Measurements from ENCODE around the gene RPL11.

Gene RPL11

DNA sequence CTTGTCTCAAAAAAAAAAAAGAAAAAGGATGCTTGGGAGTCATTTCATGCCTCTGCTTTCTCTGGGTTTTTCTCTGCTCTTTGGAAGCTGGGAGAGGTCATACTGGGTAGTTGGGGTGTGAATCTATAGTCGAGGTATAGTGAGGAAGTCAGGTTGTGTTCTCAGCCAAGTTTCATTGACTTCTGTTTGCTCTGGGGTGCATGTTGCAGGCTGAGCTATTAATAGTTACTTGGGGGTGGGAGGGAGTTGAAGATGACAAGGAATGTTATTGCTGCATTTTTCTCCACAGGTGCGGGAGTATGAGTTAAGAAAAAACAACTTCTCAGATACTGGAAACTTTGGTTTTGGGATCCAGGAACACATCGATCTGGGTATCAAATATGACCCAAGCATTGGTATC, 2.8 kb downstream of the RPL11 start:
- TF ChIP-seq, protein P1, sequence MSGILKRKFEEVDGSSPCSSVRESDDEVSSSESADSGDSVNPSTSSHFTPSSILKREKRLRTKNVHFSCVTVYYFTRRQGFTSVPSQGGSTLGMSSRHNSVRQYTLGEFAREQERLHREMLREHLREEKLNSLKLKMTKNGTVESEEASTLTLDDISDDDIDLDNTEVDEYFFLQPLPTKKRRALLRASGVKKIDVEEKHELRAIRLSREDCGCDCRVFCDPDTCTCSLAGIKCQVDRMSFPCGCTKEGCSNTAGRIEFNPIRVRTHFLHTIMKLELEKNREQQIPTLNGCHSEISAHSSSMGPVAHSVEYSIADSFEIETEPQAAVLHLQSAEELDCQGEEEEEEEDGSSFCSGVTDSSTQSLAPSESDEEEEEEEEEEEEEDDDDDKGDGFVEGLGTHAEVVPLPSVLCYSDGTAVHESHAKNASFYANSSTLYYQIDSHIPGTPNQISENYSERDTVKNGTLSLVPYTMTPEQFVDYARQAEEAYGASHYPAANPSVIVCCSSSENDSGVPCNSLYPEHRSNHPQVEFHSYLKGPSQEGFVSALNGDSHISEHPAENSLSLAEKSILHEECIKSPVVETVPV (CRISPR knock-in tag; IDR thresholded peaks at IDR 0.05), result no peak
- TF ChIP-seq PPARA (CRISPR knock-in tag; IDR thresholded peaks at IDR 0.05; ENCODE audit: borderline replicate concordance) (no peak), ARNTL (CRISPR knock-in tag; IDR thresholded peaks at IDR 0.05; ENCODE audit: borderline replicate concordance, low read depth) (no peak), SNAI2 (CRISPR knock-in tag; IDR thresholded peaks at IDR 0.05) (no peak), ZC3H10 (CRISPR knock-in tag; IDR thresholded peaks at IDR 0.05) (no peak), OSR1 (CRISPR knock-in tag; IDR thresholded peaks at IDR 0.05) (no peak), POU6F1 (CRISPR knock-in tag; IDR thresholded peaks at IDR 0.05; ENCODE audit: borderline replicate concordance, low read depth) (no peak), ZFP30 (CRISPR knock-in tag; IDR thresholded peaks at IDR 0.05) (no peak), BACH2 (CRISPR knock-in tag; IDR thresholded peaks at IDR 0.05; ENCODE audit: borderline replicate concordance) (no peak), ZNF70 (CRISPR knock-in tag; IDR thresholded peaks at IDR 0.05) (no peak)
- ATAC-seq, result no peak

DNA sequence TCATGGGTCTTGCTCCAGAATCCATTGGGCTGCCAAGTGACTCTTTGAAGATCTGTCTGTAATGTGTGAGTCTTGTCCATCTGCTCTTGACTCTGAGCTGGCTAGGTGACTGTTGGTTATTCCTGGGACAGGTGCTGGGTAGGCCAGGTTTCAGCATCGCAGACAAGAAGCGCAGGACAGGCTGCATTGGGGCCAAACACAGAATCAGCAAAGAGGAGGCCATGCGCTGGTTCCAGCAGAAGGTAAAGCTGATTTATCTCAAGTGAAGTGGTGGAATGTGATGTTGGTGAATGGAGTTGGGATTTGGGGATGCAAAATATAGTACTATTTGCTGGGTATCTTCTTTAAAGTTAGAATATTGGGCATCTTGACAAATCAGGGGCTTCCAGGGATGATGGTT, 4.1 kb downstream of the RPL11 start:
- TF ChIP-seq TCF4 (CRISPR knock-in tag; IDR thresholded peaks at IDR 0.05; ENCODE audit: borderline replicate concordance), result no peak
- no peak for ATAC-seq

DNA sequence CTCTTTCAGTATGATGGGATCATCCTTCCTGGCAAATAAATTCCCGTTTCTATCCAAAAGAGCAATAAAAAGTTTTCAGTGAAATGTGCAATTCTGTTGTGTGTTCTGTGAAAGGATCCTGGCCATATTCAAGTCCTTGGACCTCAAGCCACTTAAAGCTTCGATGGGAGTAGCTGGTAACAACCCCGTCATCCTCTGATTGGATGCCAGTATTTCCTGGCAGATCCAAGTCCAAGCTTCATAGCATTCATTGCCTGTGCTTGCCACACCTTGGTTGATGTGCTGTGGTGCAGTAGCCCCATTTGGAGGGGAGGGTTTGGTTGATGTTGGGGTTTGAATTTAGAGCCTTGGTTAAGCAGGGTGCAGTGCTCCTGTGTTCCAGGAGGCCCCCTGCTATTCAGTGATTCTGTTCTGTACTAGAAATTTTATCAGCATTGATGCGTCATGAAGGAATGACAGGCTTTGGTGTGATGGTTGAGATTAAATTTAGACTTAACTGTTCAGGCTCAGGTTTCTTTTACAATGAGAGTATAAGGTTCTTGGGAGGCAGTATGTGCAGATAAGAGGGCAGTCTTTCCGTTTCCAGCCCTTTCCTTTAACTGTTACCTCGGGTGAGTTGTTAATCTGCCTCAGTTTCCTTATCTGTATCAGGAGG, 4.9 kb downstream of the RPL11 start:
- TF ChIP-seq, protein P1 (CRISPR knock-in tag; IDR thresholded peaks at IDR 0.05), result 0 out of 2 replicates have a peak, but pooled peaks have one; percentile 32
- no peak for TF ChIP-seq TOX (CRISPR knock-in tag; IDR thresholded peaks at IDR 0.05; ENCODE audit: borderline replicate concordance)
- no peak for ATAC-seq

- TF ChIP-seq ZC3H10 (CRISPR knock-in tag; IDR thresholded peaks at IDR 0.05) (no peak), RARB (CRISPR knock-in tag; IDR thresholded peaks at IDR 0.05) (no peak)
- ATAC-seq, result no peak
These were observed 6.9 kb downstream of the RPL11 start for GRCh38 chr1:23698466-23698865.

DNA sequence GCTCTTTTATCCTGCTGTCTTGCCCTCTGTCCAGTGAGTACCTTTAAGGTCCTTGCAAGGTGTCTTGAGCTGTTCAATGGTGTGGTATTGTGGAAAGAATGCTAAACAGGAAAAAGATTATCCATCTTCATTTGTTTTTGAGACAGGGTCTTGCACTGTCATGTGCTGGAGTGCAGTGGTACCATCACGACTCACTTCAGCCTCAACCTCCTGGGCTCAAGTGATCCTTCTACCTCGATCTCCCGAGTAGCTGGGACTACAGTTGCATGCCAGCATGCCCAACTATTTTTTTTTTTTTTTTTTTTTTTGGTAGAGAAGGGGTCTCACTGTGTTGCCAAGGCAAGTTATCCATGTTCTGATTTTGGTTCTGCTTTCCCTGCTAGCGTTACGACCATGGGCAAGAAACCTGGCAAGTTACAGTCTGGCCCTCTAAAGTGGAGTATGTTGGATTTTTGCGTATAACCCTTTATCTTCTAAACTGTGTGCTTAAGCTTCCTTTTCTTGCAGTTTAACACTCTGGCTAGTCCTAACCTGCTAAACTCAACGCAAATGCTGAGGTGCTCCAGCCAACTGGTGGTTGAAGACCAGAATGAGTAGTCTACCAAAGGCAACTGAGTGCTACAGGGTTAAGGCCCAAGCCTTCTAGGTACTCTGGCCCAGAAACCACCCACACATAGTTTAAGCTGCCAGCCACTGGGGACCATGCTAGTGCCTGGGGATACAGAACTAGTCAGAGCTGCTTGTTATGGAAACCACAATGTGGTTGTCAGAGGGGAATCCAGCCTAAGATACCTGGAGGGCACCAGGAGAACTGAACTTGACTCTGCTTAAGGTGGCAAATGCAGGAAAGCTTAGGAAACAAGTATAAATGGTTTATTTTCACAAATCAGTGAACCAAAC, 7.9 kb downstream of the RPL11 start:
- TF ChIP-seq CSDC2 (CRISPR knock-in tag; IDR thresholded peaks at IDR 0.05) (no peak), TOX (CRISPR knock-in tag; IDR thresholded peaks at IDR 0.05; ENCODE audit: borderline replicate concordance) (no peak), ESRRG (CRISPR knock-in tag; IDR thresholded peaks at IDR 0.05) (no peak), ZFP30 (CRISPR knock-in tag; IDR thresholded peaks at IDR 0.05) (no peak), PPARA (CRISPR knock-in tag; IDR thresholded peaks at IDR 0.05; ENCODE audit: borderline replicate concordance) (no peak)
- TF ChIP-seq, protein P2, sequence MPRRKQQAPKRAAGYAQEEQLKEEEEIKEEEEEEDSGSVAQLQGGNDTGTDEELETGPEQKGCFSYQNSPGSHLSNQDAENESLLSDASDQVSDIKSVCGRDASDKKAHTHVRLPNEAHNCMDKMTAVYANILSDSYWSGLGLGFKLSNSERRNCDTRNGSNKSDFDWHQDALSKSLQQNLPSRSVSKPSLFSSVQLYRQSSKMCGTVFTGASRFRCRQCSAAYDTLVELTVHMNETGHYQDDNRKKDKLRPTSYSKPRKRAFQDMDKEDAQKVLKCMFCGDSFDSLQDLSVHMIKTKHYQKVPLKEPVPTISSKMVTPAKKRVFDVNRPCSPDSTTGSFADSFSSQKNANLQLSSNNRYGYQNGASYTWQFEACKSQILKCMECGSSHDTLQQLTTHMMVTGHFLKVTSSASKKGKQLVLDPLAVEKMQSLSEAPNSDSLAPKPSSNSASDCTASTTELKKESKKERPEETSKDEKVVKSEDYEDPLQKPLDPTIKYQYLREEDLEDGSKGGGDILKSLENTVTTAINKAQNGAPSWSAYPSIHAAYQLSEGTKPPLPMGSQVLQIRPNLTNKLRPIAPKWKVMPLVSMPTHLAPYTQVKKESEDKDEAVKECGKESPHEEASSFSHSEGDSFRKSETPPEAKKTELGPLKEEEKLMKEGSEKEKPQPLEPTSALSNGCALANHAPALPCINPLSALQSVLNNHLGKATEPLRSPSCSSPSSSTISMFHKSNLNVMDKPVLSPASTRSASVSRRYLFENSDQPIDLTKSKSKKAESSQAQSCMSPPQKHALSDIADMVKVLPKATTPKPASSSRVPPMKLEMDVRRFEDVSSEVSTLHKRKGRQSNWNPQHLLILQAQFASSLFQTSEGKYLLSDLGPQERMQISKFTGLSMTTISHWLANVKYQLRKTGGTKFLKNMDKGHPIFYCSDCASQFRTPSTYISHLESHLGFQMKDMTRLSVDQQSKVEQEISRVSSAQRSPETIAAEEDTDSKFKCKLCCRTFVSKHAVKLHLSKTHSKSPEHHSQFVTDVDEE (CRISPR knock-in tag; IDR thresholded peaks at IDR 0.05), result no peak
- ATAC-seq, result peak; percentile 14; the same call in 2 of the 3 replicates
